AG09319 (cell line): ENCODE measurements around the gene UQCRQ.

Experiments
- DNase-seq: peaks from one replicate; pipeline ENCODE4 v3.0.0-alpha.2; 2010; ENCODE audit warnings: low read depth; ENCODE audit errors: extremely low read depth
- TF ChIP-seq, protein P1 (sequence below): IDR thresholded peaks from 2 replicates; pipeline ENCODE4 v1.5.1; 2011; ENCODE audit warnings: low read depth, mild to moderate bottlenecking, inconsistent platforms, low read length, moderate library complexity

Gene UQCRQ

DNA sequence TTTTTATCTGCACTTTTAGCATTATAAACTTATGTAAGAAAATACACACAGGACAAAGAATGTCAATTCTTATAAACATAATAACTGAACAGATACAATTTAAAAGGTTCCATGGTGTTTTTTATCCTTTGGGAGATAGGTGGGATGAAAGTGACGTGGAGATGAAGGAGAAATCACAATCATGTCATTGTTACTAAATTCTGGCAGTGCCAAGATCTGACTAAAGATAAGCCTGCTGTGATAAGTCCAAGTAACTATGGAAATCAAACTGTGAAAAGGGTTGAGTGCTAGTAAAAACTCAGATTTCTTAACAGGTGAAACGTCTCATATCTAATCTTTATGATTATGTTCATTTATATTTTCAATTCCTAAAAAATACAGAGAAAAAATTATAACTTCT lies 18.1 kb downstream of the UQCRQ start:
- TF ChIP-seq, protein P1, sequence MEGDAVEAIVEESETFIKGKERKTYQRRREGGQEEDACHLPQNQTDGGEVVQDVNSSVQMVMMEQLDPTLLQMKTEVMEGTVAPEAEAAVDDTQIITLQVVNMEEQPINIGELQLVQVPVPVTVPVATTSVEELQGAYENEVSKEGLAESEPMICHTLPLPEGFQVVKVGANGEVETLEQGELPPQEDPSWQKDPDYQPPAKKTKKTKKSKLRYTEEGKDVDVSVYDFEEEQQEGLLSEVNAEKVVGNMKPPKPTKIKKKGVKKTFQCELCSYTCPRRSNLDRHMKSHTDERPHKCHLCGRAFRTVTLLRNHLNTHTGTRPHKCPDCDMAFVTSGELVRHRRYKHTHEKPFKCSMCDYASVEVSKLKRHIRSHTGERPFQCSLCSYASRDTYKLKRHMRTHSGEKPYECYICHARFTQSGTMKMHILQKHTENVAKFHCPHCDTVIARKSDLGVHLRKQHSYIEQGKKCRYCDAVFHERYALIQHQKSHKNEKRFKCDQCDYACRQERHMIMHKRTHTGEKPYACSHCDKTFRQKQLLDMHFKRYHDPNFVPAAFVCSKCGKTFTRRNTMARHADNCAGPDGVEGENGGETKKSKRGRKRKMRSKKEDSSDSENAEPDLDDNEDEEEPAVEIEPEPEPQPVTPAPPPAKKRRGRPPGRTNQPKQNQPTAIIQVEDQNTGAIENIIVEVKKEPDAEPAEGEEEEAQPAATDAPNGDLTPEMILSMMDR = no peak
- DNase-seq = no peak

DNA sequence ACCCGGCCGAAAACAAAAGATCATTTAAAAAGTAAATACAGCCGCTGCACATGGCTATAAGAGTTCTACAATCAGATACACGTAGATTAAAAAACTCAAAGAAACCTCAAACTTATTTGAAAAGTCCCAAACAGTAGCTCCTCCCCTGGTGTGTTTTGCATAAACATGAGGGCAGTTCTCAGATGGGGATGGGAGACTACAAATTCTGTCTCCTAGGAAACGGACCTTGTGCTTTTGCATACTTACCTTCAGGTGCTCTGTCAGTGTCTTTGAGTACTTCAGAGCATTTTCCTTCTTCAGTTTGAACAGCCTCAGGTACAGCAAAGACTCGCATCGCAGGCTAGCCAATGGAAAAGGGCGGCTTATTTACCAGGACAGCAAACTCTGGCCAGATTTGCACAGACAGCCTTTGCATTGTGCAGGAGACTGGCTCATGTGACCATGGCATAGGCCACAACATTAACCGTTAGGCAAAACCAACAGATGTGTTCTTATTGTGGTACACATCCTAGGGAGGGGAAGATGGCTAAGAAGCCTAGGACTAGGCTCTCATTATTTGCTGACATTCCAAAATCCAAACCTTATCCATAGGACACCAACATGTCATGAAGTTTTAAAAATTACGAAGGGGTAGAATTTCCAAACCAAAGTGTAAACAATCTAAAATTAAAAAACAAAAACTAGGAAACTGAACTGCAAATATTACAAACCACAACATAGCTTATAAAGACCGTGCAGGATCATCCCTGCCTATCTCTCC lies 19.8 kb downstream of the UQCRQ start:
- TF ChIP-seq, protein P1 = no peak
- no peak for DNase-seq

DNA sequence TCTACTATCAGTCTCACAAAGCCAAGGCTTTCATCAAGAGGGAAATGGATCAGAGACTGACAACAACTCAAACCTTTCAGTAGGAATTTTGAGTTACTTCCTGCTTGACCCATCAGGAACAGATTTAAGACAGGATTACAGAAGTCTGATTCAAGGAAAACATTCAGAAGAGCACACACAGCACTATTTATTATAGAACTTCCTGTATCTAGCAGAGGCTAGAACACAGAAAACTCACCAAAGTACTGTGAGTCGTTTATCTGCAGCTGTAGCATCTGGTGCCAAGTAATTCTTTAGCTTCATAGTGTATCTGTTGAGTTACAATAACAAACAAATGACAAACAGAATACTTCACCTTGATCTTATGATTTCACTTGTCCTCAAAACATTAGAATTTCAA lies 20.8 kb downstream of the UQCRQ start:
- TF ChIP-seq, protein P1 = no peak
- DNase-seq = no peak

DNA sequence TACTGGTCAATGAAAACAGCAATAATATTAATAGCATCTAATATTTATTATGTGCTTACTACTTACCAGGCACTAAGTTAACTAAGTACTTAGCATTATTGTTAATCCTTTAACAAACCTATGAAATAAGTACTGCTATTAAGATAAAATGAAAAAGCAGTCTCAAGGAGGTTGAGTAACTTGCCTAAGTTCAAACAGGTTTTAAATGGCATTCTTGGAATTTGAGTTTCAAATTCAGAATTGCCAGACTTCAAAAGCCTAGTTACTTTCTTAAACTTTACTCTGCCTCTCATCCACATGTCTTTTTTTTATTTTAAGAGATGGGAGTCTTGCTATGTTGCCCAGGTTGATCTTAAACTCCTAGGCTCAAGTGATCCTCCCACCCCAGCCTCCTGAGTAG lies 23.1 kb downstream of the UQCRQ start:
- TF ChIP-seq, protein P1 = no peak
- no peak for DNase-seq

DNA sequence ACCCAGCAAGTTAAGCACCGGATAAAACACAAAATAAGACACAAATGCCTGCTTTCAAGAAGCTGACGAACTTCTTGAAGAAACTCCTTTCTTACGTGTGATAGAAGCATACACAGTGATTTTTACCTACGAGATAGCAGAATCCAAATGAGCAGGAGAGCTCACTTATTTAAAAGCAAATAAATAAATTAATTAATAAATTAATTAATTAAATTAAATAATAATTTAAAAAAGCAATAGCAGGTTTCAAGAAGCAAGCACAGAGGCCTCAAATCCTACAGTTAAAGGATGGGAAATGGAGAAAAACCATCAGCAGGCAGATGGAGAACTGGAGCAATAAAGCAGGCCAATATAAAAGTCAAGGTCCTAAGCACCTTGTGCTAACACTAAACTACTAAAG lies 24.4 kb downstream of the UQCRQ start:
- TF ChIP-seq, protein P1 = no peak
- no peak for DNase-seq

DNA sequence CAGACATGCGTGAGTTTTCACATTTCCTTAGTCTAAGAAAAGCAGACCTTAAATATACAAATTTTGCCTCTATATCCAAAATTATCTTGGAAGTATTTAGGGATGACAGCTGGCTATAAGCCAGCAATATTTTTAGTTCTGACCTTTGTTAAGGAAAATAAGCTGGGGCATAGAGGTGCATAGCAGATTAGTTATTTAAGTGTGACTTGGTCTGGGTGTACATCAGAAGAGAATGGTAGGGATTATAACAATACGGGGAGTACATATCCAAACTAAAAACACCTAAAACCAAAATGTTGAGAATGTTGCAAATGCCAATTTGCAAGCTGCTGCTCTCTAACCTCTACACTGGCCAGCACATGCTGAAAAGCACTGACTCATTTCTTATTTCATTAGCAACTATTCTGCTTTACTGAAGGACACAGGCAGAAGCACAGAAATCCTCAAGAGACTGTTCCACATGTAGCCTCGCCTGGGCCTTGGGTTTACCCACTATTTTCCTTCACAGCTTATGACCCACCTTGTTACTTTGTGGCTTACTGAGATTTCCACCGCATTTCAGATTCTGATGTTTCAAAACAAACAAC lies 29.4 kb downstream of the UQCRQ start:
- DNase-seq = no peak
- TF ChIP-seq, protein P1 = no peak

DNA sequence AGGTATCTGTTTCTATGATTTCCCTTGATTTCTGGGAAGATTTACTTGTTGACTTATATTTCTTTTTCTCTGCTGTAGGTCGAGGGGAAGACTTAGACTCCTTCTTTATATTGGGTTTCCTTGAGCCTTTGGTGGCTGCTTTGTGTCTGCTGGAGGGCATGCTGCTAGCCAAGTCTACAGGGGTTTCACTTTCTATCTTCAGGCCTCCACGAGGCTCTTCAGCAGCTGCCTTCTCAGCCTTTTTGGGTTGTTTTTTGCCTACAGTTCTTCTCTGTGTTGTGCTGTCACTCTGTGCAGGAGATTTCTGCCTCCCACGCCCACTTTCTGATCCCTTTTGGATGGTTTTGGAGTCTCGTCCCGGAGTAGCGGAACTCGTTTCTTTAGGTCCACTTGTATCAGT lies 30.2 kb downstream of the UQCRQ start:
- no peak for DNase-seq
- TF ChIP-seq, protein P1 = no peak
